HG03558 (cell line): ENCODE measurements around the gene ATG101.

ENCODE experiments used
- ATAC-seq: cut with Tn5 transposase; IDR thresholded peaks from one replicate; pipeline ENCODE4 v1.9.1; 2021; ENCODE audit warnings: moderate number of reproducible peaks; ENCODE audit not compliant: unreplicated experiment; ENCODE audit errors: extremely low read depth

The ATG101 gene, protein sequence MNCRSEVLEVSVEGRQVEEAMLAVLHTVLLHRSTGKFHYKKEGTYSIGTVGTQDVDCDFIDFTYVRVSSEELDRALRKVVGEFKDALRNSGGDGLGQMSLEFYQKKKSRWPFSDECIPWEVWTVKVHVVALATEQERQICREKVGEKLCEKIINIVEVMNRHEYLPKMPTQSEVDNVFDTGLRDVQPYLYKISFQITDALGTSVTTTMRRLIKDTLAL

DNA sequence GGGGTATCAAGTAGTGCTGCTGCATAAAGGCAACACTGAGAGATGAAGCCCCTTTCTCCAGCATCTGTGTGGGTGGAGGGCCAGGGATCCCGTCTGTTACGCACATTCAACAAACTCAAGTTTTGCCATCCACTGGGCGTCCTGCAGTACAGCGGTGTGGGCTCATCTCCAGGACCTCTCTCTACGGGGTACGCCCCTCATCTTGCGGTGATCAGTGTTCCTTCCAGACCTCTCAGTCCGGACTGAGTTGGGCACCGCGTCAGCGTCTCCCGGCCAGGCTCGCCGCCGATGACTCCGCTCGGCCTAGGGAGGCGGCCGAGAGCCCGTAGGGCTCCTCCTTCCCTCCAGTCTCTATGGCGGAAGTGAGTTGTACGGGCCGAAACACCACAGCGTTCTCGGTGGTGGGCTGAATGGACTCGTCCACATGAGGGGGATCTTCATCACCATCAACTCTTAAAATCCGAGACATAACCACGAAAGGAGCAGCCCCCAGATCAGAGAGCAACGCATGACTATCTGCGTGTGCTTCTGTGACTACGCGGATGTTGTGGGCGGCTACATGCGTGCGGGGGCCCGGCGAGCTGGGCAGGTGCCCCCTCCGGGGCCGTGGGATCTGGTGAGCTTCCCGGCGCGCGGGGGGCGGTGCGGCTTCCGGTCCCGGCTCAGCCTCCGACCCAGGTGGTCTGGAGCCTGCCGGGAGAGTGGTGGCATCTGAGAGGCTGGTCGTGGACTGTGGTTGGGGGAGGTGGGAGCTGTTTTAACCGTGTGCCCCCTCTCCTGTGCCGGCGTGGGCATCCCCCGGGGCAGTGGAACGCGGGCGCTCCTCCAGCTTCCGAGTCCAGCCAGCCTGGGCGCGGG lies at the start of gene ATG101:
ATG101 (plus strand) TSS at position 652 of the 858 bp plus-strand sequence. CDS start 3,673 bp downstream, outside the sequence.
- ATAC-seq = peak; percentile 67

- ATAC-seq = no peak
Observed at GRCh38 chr12:52020539-52021336, 49.0 kb upstream of the ATG101 start.

DNA sequence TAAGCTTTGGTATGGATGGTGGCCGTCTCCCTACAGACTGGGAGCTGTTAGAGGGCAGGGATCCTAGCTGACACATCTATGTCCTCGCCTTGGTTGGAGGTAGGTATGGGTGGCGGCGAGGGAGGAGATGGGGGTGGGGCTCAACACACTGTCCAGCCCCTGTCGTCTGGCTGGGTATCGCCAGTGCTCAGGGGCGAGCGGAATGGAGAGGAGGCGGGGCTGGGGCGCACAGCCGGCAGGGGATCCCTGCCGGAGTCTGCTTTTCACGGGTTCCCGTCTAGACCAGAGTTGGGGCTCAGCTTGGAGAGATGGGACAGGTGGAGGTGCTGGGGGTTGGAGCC lies 47.0 kb upstream of the ATG101 start:
- no peak for ATAC-seq

- no peak for ATAC-seq
Observed at GRCh38 chr12:52023182-52023975, 46.4 kb upstream of the ATG101 start.

- no peak for ATAC-seq
Observed at GRCh38 chr12:52023976-52024688, 45.6 kb upstream of the ATG101 start.

GRCh38 chr12:52024845-52025230 lies 44.9 kb upstream of the ATG101 start:
- ATAC-seq = no peak

DNA sequence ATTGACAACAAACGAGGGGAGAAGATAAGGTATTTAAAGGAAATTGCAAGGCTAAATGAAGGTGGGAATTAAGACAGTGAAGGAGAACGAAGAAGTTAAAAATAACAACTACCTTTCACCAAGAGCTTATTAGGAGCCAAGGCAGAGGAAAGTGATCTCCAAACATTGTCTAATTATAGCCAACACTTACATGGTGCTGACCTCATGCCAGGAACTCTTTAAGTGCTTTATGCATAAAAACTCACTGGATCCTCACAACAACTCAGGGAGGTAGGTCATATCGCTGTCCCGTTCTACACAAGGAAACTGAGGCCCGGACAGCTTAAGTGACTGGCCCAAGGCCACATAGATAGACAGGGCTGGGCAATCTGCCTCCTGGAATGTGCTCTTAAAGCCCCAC lies 43.5 kb upstream of the ATG101 start:
- no peak for ATAC-seq

DNA sequence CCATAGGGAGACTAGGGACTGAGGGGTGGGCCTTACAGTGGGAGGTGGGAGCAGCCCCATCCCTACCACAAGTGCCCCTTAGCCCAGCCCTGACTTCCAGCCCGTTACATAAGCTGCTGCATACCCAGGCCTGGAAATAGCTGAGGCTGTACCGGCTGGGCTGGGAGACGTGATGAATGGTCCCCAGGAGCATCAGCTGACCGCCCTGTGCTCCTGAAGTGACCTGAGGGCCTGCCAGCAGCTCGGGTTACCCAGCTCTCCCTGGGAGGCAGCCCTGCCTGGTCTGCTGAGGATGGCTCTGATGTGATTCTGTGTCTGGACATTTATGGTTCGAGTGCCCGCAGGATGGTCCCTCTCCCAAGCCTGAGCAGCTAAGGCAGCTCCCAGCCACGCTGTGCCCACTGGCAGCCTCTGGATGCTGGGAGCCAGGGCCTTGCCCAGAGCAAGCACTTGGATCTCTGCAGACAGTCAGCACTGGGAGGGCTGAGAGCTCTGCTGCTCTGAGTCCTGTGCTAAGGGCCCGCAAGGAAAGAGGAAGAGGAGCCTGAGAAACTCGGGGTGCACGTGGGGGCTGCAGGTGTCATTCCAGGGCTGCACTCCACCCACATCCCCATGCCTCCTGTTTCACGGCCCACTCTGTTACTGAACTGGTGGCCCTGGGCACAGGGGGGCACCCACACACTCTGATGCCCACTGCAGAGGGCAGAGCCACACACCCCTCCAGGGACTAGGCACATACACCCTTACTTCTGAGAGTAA lies 42.5 kb upstream of the ATG101 start:
- ATAC-seq = no peak

- ATAC-seq = no peak
Observed at GRCh38 chr12:52029685-52030084, 40.1 kb upstream of the ATG101 start.

- ATAC-seq = no peak
Observed at GRCh38 chr12:52032446-52032803, 37.4 kb upstream of the ATG101 start.

DNA sequence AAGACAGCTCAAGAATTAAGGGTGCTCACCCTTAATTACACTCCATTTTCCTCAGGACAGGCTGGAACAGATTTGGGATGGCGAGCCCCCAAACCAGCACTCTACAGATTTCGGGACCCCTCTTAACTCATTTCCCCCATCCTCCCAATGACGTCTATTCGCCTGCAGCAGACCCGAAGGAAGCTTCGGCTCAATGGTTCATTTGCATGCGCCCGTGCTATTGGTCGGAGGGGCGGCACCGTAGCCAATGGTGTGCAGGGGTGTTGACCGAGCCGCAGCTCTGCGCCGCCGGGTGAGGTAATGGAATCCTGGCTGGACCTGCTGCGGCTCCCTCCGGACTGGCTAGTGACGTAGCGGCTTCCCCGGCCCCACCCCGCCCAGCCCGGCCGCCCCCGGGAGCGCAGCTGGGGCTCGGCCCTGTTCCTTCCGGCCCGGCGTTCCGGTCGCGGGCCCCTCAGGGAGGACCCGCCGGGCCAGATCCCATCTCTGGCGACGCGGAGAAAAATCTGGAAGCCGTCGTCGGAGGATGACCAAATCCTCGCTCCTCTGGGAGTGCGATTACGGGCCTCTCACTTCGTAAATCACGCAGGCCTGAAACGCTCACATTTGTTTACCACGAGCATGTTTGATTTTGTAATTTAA lies 36.9 kb upstream of the ATG101 start:
- peak; percentile 93 for ATAC-seq

DNA sequence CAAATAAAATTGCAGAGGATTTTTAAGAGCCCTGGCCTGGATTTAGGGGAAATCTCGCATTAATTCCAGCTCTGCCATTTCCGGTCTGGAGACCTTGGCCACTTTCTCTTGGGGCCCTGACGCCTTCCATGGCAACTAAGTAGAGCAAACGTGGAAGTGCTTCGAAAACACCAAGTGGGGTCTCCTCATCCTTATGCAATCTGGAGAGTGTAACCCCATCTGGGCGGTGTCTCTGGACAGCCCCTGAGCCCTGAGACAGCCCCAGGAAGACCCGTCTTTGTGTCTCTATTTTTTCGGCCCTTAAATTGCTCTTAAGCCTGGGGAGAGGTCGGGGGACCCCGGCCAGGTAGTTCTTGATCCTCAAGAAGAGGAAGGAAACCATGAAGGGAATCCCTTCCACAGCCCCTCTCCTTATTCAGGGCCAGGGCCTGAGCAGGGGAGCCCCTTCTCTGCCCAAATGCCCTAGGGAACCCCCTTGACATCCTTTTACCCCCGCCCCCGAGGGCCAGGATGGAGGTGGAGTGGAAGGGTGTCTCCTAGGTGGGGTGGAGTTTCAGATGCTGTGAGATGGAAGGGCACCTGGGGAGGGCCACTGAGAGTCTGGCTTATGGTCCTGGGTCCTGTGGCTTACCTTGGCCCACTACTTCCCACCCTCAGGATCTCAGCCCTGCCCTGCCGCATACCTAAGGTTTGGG lies 36.2 kb upstream of the ATG101 start:
- no peak for ATAC-seq

- no peak for ATAC-seq
Observed at GRCh38 chr12:52035190-52035589, 34.6 kb upstream of the ATG101 start.

GRCh38 chr12:52035926-52036325 lies 33.9 kb upstream of the ATG101 start:
- no peak for ATAC-seq

DNA sequence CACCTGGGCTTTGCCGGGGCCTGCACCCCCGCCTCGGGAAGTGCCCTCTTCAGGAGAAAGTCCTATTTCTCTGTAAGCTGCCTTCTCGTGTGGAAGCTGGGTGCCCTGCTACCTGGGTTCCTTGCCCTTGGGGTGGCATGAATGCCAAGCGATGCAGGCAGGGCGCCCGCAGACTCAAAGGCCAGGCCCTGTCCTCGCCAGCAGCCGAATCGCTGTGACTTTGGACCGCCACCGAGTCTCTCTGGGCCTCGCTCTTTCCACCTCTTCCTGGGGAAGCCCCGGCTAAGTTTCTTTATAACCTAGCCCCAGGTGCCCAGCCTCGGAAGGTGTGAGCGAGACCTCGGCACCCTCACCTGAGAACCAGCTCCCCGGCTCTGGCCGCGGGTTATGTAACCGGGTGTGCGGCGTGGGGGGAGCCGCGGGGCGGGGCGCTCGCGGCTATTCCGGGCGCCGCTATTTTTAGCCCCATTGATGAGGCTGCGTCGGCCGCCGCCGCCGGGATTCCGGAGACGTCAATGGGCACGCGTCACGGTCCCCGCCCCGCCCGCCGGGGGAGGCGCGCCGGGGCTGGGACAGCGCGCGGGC lies 33.1 kb upstream of the ATG101 start:
- ATAC-seq = no peak

- ATAC-seq = no peak
Observed at GRCh38 chr12:52037248-52037861, 32.4 kb upstream of the ATG101 start.

DNA sequence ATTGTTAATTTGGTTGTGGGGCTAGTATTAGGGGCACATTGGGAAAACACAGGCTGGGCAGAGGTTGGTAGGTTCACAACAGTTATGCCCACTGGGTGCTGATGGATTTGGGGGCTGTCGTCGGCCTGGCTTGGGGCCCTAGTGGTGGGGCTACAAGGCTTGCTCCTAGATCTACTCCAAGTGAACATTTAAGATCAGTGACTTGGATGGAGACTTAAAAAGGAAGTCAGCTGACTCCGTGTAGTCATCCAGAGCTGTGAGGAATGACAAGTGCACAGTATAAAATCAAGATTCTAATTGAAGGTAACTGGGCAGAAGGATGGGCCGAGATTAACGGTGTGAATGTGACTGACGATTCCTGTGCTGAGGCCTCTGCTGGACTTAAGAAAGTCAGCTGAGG lies 31.3 kb upstream of the ATG101 start:
- no peak for ATAC-seq
